ENCODE measurements around the gene PODXL2.
"Not testable (repeated sequence)": the region's sequence is repeated elsewhere in the genome, so short reads cannot be mapped to it uniquely, and the experiment has no call there.

PODXL2 gene

GRCh38 chr3:127630811-127631714 is 2.1 kb downstream of the PODXL2 start:
- no peak for DNase-seq

- DNase-seq: no peak
Observed at GRCh38 chr3:127632035-127632820, 3.2 kb downstream of the PODXL2 start.

- no peak for DNase-seq
Observed at GRCh38 chr3:127634653-127635052, 5.7 kb downstream of the PODXL2 start.

GRCh38 chr3:127637546-127637945 is 8.6 kb downstream of the PODXL2 start:
- no peak for DNase-seq

GRCh38 chr3:127637971-127638370 is 9.0 kb downstream of the PODXL2 start:
- no peak for DNase-seq

GRCh38 chr3:127639173-127640041 is 10.4 kb downstream of the PODXL2 start:
- DNase-seq: no peak

GRCh38 chr3:127640042-127640355 is 11.0 kb downstream of the PODXL2 start:
- DNase-seq: no peak

- no peak for DNase-seq
Observed at GRCh38 chr3:127644641-127645370, 15.8 kb downstream of the PODXL2 start.

- no peak for DNase-seq
Observed at GRCh38 chr3:127645371-127646015, 16.5 kb downstream of the PODXL2 start.

GRCh38 chr3:127646501-127647046 is 17.6 kb downstream of the PODXL2 start:
- no peak for DNase-seq

GRCh38 chr3:127647166-127647844 is 18.3 kb downstream of the PODXL2 start:
- DNase-seq: no peak

GRCh38 chr3:127647845-127648204 is 18.8 kb downstream of the PODXL2 start:
- DNase-seq: no peak

GRCh38 chr3:127650236-127650635 is 21.3 kb downstream of the PODXL2 start:
- no peak for DNase-seq

GRCh38 chr3:127651516-127652172 is 22.7 kb downstream of the PODXL2 start:
- DNase-seq: no peak

GRCh38 chr3:127652246-127652995 is 23.4 kb downstream of the PODXL2 start:
- no peak for DNase-seq

- no peak for DNase-seq
Observed at GRCh38 chr3:127654374-127654773, 25.4 kb downstream of the PODXL2 start.

- not testable (repeated sequence) for DNase-seq
Observed at GRCh38 chr3:127654993-127655392, 26.0 kb downstream of the PODXL2 start.

- DNase-seq: no peak
Observed at GRCh38 chr3:127655641-127656040, 26.7 kb downstream of the PODXL2 start.

GRCh38 chr3:127656906-127657305 is 27.9 kb downstream of the PODXL2 start:
- no peak for DNase-seq

GRCh38 chr3:127658234-127658633 is 29.2 kb downstream of the PODXL2 start:
- DNase-seq: no peak
